Neural cell (in vitro differentiated cells): Measurements from ENCODE around the gene ARHGEF37. TPM values are rescaled to one million over a fixed set of nuclear protein-coding genes. Genes with fewer than 3 reads are reported as not detected.

Experiments
- H2AFZ ChIP-seq: fragments of 200-600, 300-800 bp; sonication (generic), shearing (Covaris generic); 2 replicates; pipeline ENCODE4 v1.6.0; 2014; ENCODE audit warnings: low read depth, mild to moderate bottlenecking, antibody characterized with exemption, low read length, moderate library complexity
- H3F3A ChIP-seq: fragments of 200-600 bp; shearing (Covaris generic); 2 replicates; pipeline ENCODE4 v1.6.1; 2016; ENCODE audit warnings: mild to moderate bottlenecking, moderate library complexity, mixed read lengths, antibody characterized with exemption, low read length; ENCODE audit not compliant: insufficient read depth, poor library complexity, severe bottlenecking
- H3K27ac ChIP-seq: fragments of 200-600, 300-800 bp; sonication (generic), shearing (Covaris generic); 2 replicates; pipeline ENCODE4 v1.5.1; 2014; ENCODE audit warnings: mild to moderate bottlenecking, low read length, moderate library complexity
- H3K27me3 ChIP-seq: fragments of 300-800, 200-600 bp; sonication (generic), shearing (Covaris generic); 2 replicates; pipeline ENCODE4 v1.6.0; 2014; ENCODE audit warnings: mild to moderate bottlenecking, low read depth, low read length, moderate library complexity; ENCODE audit not compliant: insufficient read depth
- H3K36me3 ChIP-seq: fragments of 300-800, 200-600 bp; sonication (generic), shearing (Covaris generic); 2 replicates; pipeline ENCODE4 v1.5.1; 2014; ENCODE audit warnings: mild to moderate bottlenecking, antibody characterized with exemption, low read length, moderate library complexity; ENCODE audit not compliant: insufficient read depth
- H3K4me2 ChIP-seq: fragments of 300-800, 200-600 bp; sonication (generic), shearing (Covaris generic); 2 replicates; pipeline ENCODE4 v1.6.0; 2014; ENCODE audit warnings: mild to moderate bottlenecking, low read length
- H3K4me3 ChIP-seq: fragments of 300-800, 200-600 bp; sonication (generic), shearing (Covaris generic); 2 replicates; pipeline ENCODE4 v1.5.1; 2014; ENCODE audit warnings: mild to moderate bottlenecking, low read length, moderate library complexity
- H3K79me2 ChIP-seq: fragments of 200-600 bp; shearing (Covaris generic); replicated peaks from 2 replicates; pipeline ENCODE4 v1.6.0; 2014; ENCODE audit warnings: mild to moderate bottlenecking, low read length, moderate library complexity; ENCODE audit not compliant: insufficient read depth
- H3K9ac ChIP-seq: fragments of 300-800, 200-600 bp; sonication (generic), shearing (Covaris generic); 2 replicates; pipeline ENCODE4 v1.6.1; 2016; ENCODE audit warnings: mild to moderate bottlenecking, low read length, mixed read lengths
- H3K9me2 ChIP-seq: fragments of 200-600 bp; shearing (Covaris generic); 2 replicates; pipeline ENCODE4 v1.6.1; 2016; ENCODE audit warnings: mild to moderate bottlenecking, low read length, mixed read lengths; ENCODE audit not compliant: insufficient read depth
- H3K9me3 ChIP-seq: fragments of 200-600, 300-800 bp; sonication (generic), shearing (Covaris generic); 2 replicates; pipeline ENCODE4 v1.6.1; 2016; ENCODE audit warnings: mild to moderate bottlenecking, mixed run types, low read length, moderate library complexity, mixed read lengths
- H4K20me1 ChIP-seq: fragments of 200-600 bp; shearing (Covaris generic); 2 replicates; pipeline ENCODE4 v1.6.1; 2016; ENCODE audit warnings: mild to moderate bottlenecking, mixed run types; ENCODE audit not compliant: insufficient read depth
- CTCF ChIP-seq: fragments of 450-650 bp; IDR thresholded peaks from 2 replicates; pipeline ENCODE4 v1.5.1; 2014; ENCODE audit warnings: antibody characterized with exemption, mild to moderate bottlenecking, moderate library complexity; ENCODE audit not compliant: poor library complexity, severe bottlenecking
- EP300 ChIP-seq: fragments of 450-650 bp; conservative IDR thresholded peaks from 2 replicates; pipeline ENCODE4 v1.6.1; 2014; ENCODE audit warnings: antibody characterized with exemption, mild to moderate bottlenecking, moderate library complexity; ENCODE audit not compliant: poor library complexity, severe bottlenecking
- EZH2 ChIP-seq: fragments of 200-600, 300-800 bp; shearing (Covaris generic), sonication (generic); IDR thresholded peaks from 2 replicates; pipeline ENCODE4 v1.6.1; 2014; ENCODE audit warnings: antibody characterized with exemption, low read length, borderline replicate concordance, mild to moderate bottlenecking; ENCODE audit not compliant: insufficient read depth, poor library complexity, severe bottlenecking
- MXI1 ChIP-seq: fragments of 450-650 bp; conservative IDR thresholded peaks from 2 replicates; pipeline ENCODE4 v1.6.1; 2014; ENCODE audit warnings: antibody characterized with exemption, mild to moderate bottlenecking; ENCODE audit not compliant: poor library complexity, severe bottlenecking
- POLR2AphosphoS5 ChIP-seq: IDR thresholded peaks from 2 replicates; pipeline ENCODE4 v1.6.1; 2012
- RAD21 ChIP-seq: fragments of 450-650 bp; conservative IDR thresholded peaks from 2 replicates; pipeline ENCODE4 v1.6.1; 2014; ENCODE audit warnings: antibody characterized with exemption, mild to moderate bottlenecking, moderate library complexity
- REST ChIP-seq: IDR thresholded peaks from 2 replicates; pipeline ENCODE4 v1.6.1; 2012; ENCODE audit warnings: borderline replicate concordance
- SMC3 ChIP-seq: fragments of 450-650 bp; conservative IDR thresholded peaks from 2 replicates; pipeline ENCODE4 v1.6.1; 2014; ENCODE audit warnings: antibody characterized with exemption, mild to moderate bottlenecking, moderate library complexity; ENCODE audit not compliant: poor library complexity
- TAF1 ChIP-seq: IDR thresholded peaks from 2 replicates; pipeline ENCODE4 v1.6.1; 2012; ENCODE audit warnings: low read depth
- polyA plus RNA-seq: library from polyadenylated mRNA; depleted of rRNA; stranded (reverse); fragments of >200 nt; gene quantifications from 2 replicates; pipeline ENCODE4 v1.2.3, GENCODE V29; 2014

ARHGEF37 gene
- polyA plus RNA-seq, 1 donor from 2014 or later = 0.53 TPM

GRCh38 chr5:149666212-149666852, 85.0 kb downstream of the ARHGEF37 start:
- no peaks in the 10 kb centered on the region for H3K27me3 ChIP-seq
- H2AFZ ChIP-seq = no peak overlapping the region
- H3K36me3 ChIP-seq = no peaks in the 10 kb centered on the region
- no peak overlapping the region for H3K4me2 ChIP-seq
- no peak overlapping the region for H3K4me3 ChIP-seq
- no peak overlapping the region for H3K27ac ChIP-seq
- no peaks in the 10 kb centered on the region for H3K9me3 ChIP-seq
- no peak overlapping the region for H3K9ac ChIP-seq
- H3K79me2 ChIP-seq = no peaks in the 10 kb centered on the region
- H3F3A ChIP-seq = no peaks in the 10 kb centered on the region
- H3K9me2 ChIP-seq = no peaks in the 10 kb centered on the region
- no peaks in the 10 kb centered on the region for H4K20me1 ChIP-seq
- no peak for TF ChIP-seq MXI1
- TF ChIP-seq POLR2AphosphoS5 = no peak
- TF ChIP-seq CTCF = no peak
- TF ChIP-seq SMC3 = no peak
- no peak for TF ChIP-seq TAF1
- TF ChIP-seq REST = no peak
- TF ChIP-seq EZH2 = no peak
- no peak for TF ChIP-seq EP300
- no peak for TF ChIP-seq RAD21

GRCh38 chr5:149667084-149667828, 86.0 kb downstream of the ARHGEF37 start:
- Histone ChIP-seq H2AFZ (no peak overlapping the region), H3K9me3 (no peaks in the 10 kb centered on the region), H3K27ac (no peak overlapping the region), H3K9ac (no peak overlapping the region), H3K9me2 (no peaks in the 10 kb centered on the region), H3K27me3 (no peaks in the 10 kb centered on the region), H4K20me1 (no peaks in the 10 kb centered on the region), H3K79me2 (no peaks in the 10 kb centered on the region), H3K4me2 (no peak overlapping the region), H3F3A (no peaks in the 10 kb centered on the region), H3K4me3 (no peak overlapping the region), H3K36me3 (no peaks in the 10 kb centered on the region)
- peak; percentile 56 for TF ChIP-seq CTCF
- TF ChIP-seq EP300 = no peak
- TF ChIP-seq RAD21 = peak; percentile 36
- peak; percentile 58 for TF ChIP-seq SMC3
